Activated T-cell treated with anti-CD3 and anti-CD28 coated beads for 4 hours (primary cell): Measurements from ENCODE around the gene DMRT3.
"Not testable (repeated sequence)": the region's sequence is repeated elsewhere in the genome, so short reads cannot be mapped to it uniquely, and the experiment has no call there.

Experiments
- DNase-seq: peaks from one replicate; pipeline ENCODE4 v3.0.0-alpha.2; 2020

DMRT3 gene

DNA sequence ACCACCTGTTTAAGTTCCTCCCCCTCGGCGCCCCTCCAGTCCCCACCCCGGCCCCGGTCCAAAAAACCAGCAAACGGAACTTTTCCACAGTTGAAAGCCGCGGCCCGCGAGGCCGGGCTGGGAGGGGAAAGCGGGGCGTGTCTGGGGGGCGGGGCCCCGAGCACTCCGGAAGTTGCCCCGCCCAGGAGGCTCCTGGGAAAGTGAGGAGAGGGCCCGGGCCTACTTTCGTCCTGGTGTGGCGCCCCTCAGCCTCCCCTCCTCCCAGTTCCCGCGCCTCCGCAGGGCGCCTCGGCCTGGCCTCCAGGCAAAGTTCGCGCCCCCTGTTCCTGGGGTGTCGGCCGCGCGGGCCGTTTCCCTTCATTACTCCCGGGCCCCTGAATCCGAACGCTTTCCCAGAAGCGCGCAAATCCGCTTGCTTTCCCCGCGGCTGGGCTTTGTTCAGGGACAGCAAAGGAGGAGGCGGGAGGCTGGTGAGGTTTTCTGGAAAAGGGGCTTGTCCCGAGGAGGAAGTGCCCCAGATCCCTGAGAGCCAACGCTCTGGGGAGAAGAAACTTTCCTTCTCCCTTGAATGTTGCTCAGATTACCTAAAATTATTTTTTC lies 4.5 kb upstream of the DMRT3 start:
- no peak for DNase-seq

DNA sequence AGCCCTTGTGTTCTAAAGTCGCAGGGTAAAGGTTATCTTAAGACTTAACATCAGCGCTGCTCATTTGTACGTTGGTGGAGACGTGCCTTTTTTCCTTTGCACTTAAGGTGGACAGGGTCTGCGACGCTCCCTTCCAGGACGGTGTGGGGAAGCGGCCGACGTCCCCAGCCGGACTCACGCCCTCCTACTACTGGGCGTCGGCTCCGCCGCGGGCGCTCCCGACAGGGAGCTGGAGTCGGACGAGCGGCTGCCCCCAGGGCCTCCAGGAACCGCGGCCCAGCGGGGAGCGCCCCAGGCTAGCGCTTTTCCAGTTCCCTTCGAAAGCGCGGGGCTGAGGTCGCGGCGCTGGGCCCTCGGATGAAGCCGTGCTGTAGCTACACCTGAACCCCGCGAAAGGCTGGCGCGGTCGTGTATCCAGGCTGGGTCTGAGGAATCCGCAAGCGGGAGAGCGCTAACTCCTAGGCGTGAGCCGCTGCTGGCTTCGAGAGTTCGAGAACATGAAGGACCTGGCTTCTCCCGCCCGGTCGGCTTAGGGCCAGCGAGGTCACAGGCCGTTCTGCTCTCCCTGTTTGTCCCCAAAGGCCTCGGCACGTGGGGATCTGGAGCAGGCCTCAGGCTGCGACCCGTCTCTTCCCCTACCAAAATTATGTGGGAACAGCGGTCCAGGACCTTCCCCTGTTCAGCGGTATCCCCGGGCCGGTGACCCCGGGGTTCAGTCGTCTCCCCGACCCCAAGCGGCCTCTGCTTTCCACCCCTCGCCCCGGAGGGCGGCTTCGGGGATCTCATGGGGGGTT lies 3.8 kb upstream of the DMRT3 start:
- no peak for DNase-seq

DNA sequence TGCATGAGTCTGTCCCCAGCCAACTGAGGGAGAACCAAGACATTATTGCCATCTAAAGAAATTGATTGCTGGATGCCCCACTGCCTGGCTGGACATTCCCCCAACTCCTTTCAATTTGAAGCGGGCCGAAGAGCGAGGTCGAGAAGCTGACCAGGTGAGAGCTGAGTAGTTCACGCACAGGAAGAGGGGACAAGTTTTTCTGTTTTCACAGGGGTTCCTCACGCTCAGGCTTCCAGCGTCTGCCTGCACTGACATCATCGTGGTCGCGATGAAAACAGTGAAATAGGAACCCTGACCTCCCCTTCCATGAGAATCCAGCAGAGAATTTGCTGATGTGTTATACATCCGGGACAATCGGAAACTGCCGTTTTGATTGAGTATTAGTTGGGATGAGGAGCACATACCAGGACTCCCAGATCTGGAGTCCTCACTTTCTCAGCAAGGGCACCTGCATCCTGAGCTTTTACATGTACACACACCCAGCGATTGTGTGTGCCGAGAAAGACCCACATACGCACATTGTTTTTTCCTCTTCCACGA lies 3.1 kb upstream of the DMRT3 start:
- DNase-seq, result no peak

DNA sequence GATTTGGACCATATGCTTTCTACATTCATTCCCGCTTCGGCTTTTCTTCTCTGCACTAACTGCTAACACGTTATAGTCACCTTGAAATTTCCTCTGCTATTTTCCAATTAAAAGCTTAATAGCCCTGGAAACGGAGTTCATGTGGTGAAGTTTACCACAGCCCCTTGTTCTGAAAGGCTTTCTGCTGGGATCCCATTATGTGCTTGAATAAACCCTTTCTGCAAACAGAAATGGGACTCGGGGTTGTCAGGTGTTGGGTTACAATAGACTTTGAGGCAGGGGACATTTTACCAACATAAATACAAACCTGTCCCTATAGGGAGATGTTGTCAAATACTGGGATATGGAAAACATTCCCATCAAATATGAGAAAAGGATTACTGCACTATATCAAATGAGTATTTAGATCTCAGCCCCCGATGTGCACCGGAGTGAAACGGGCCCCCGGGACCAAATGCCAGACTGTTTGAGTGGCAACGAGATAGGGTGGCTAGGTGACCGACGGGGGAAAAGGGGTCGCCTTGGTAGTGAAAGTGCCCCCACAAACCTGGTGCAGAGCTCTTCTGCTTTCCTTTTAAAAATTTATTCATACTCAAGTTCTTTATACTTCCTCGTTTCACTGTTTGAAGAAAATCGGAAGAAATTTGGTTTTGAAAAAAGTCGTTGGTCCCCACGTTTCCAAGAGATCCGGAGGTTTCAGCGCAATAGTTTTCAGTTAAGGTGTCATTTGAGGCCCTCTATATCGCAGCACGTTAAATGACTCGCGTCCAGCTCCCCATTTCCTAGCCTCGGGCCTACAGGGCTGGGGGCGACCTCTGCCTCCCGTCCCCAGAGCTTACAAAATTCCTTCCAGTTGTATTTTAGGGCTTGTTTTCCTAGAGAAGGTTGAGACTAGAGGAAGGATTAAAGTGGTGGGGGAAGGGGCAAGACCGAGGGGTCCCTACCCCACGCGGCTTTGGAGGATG lies 2.1 kb upstream of the DMRT3 start:
- no peak for DNase-seq

DNA sequence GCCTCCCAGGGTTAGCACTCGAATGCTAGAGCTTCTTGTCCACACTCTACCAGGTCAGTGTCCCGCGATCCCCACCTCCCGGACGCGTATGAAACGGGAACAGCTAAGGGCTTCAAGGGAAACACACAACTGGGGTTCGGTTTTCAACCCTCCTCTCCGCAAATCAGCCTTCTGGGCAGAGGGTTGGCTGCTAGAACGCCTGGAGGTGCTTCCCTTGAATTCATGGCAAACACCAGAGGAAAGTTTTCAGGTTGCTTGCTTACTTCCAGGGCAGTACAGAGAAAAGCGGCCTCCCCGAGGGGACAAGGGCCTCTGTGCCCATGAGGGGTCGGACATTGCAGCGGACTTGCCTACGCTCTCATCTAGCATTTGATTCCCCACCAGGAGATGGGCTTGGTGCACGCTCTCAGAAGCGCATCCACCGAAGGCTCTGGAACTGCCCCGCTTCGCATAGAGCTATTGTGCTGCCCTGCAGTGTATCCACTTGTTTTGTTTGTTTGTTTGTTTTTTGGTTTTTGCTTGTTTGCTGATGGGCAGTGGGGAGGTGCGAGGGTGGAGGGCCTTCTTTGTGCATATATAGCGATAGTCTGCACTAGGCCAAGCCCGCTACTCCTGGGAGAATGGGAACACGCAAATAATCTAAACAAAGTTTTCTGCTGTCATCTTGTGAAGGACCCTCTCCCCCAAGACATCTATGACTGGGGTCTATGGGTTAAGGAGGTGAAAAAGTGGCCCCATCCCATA lies 1.3 kb upstream of the DMRT3 start:
- DNase-seq, result no peak

DNA sequence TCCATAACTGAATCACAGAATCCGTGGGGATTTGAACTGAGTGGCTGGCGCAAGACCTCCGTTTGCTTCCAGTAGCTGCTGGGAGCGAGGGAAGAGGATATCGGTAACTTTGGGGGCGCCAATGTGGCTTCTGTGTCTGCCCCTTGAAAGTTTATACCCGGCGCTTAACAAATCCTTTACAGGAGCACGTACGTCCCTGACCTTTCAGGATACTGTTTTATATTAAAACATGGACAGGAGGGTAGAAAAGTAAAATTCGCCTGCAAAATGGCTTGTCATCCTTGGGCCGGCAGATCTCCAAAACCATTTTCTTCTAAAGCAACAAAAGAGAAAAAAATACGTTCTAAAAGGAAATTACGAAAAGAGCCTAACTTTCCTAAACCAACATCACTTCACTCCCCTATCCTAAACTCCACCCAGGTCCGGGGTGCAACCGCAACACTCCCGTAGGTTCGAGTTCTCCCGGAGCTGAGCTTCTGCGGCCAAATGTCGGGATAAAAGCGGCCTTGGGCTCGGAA lies 656 bp upstream of the DMRT3 start:
- no peak for DNase-seq

DNA sequence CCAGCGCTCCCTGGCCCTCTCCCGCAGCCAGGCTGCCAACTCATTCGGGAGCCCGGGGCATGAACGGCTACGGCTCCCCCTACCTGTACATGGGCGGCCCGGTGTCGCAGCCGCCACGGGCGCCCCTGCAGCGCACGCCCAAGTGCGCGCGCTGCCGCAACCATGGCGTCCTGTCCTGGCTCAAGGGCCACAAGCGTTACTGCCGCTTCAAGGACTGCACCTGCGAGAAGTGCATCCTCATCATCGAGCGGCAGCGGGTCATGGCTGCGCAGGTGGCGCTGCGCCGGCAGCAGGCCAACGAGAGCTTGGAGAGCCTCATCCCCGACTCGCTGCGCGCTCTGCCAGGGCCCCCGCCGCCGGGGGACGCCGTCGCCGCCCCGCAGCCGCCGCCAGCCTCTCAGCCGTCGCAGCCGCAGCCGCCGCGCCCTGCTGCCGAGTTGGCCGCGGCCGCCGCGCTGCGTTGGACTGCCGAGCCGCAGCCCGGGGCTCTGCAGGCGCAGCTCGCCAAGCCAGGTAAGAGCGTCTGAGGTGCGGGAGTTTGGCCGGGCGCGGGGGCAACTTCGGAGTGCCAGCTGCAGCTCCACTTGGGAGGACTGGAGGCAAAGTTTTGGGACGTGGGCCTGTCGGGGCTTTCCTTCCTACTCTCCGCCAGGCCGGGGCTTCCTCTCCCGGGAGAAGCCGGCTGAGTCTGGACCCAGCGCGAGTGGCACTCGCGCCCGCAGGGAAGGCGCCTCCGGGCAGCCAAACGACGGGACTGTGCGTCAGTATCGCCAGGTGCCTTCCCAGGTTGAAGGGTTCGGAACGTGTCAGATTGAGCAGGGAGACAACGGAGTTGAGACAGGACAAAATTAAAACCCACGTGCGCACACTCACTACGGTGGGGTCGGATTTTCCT lies 735 bp downstream of the DMRT3 start:
- DNase-seq, result no peak

DNA sequence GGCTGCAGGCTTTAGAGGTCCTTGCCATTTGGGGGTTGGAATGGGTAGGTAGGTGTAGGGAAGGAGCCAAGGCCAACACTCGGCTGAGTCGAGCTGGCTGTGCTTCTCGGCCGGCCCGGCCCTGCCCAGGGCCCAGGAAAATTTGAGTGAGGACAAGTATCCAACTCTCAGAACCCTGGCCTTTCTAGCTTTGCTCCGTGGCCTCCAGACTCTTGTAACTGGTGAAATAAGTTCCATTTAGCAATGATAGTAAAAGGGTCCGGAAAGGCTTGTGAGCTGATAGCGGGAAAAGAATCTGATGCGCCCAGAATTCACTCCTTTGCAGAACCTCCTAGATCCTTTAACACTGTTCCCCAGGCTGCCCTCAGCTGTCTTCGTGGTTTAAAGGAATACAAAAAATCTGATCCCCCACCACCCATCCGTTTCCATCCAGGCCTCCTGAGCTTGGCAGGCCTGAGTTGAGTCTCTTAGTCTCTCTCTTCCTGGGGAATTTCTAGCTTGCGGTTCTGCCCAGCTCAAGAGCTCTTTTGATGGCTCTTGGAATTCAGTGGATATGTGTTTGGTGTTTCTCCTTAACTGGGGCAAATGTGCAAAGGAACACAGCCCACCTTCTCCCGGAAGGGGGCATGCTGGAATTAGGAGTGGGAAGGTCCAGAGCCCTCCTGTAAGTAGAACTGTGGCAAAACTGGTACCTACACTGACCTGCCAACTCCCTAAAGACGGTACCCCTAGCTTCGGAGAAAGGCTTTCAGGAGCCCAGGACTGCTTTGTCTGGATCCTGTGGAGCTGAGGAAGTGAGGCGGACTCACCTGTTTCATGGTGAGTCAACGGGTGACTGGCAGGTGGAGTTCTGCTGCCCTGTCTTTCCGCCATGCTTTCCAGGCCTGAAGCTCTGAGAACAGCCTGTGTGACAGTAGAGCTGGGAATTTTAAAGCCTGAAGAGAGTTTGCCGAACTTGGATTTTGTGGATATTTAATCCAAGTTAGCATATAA lies 1.7 kb downstream of the DMRT3 start:
- no peak for DNase-seq

DNA sequence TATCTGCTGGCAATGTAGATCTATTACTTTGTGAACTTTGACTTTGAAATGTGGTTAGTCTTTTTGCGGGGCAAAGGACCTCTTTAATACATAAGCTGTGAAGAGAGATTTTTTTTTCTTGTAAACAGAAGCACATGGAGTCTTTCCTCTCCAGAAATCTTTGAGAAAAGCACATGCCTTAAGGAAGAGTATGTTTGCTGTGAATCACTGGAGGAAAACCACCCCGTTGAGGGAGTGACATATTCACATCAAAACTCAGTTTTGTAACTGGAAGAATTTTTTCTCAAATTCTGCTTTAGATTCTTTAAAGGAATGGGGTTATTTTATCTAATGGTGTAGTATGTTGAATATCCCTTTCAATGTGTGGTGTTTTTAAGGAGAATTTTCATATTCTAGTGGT lies 3.5 kb downstream of the DMRT3 start:
- no peak for DNase-seq

DNA sequence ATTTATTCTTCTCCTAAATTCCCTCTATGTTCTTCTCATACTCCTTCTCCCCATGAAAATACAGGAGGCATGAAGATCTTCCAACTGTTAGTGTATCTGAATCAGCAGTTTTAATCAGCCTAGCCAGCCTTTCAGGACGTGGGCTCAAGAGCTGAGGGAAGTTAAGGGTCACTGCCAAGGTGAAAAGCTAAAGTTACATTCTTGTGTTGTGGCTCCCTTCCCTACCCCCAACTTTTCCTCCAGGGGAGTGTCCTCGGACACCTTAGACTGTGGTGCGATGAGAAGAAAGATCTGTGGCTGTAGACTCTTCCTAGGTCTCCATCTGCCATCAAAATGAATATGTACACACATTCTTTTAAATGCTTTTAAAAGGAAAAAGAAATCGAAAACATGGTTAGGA lies 4.2 kb downstream of the DMRT3 start:
- DNase-seq, result no peak

DNA sequence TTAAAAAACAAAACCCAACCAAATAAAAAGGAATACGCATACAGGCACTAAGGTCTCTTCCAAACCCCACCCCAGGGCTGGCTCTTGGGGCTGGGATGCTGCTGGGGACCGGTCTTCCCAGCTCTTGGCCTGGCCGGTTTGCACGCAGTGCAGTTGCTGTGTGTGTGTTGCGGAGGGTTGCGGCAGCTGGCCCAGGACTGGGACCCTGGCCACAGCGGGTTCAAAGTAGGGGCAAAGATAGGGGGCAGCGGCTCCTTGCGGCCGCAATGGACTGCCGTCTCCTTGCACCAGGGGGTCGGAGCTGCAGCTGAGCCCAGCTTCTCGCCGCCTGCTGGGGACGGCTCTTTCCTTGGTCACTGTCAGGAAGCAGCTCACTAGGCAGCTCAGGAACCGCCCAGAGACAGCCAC lies 5.0 kb downstream of the DMRT3 start:
- no peak for DNase-seq

DNA sequence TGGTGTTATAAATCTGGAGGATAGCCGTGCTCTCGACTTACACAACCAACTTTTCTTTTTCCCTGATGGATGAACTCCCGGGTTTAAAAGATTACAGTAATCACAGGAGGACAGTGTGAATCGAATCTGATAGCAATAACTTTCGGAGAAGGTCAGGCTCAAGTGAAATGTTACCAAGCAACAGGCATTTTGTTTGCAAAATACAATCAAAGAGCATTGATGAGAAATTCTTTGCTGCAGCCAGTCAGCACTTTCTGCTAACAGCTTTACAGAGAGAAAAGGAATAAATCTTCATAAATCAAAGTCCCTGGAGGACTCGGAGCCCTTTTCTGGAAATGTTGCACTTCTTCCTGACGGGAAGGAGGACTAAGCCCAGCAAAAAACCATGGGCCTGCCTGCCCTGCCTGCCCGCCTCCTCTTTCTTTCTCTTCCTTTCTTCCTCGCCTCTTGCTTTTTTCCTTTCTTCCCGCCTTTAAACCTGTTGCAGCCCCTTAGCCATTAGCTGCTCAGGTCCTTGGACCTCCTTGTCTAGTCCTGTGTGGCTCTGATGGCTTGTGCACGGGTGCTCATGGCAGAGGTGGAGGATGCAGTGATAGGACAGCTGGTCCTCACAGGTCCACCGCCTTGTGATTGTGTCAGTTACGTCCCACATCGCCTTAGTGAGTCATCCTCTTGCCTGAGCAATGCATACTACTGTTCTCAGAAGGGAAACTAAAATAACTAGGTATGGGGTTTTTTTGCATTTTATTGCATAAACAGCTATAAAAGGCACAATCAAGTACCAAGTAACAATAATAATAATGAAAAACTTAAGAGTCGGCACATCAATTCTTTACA lies 6.2 kb downstream of the DMRT3 start:
- DNase-seq, result no peak

DNA sequence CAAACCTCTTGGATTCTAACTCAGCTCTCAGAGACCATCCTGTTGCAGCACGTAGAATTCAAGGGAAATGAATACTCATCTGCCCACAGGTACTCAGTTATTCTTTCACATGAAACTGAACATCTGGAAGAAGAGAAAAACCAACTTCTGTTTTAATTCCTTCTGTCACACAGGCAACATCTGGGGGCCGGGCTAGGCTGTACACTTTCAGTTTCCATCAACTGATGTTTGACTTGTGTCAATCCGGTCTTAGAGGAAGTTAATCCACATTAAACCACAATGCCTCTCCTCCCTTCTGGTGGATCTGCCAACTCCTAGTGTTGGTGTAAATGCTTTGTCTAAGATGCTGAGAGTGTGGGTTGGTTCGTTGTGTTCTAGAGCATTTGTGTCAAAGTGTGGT lies 17.6 kb downstream of the DMRT3 start:
- DNase-seq, result no peak

DNA sequence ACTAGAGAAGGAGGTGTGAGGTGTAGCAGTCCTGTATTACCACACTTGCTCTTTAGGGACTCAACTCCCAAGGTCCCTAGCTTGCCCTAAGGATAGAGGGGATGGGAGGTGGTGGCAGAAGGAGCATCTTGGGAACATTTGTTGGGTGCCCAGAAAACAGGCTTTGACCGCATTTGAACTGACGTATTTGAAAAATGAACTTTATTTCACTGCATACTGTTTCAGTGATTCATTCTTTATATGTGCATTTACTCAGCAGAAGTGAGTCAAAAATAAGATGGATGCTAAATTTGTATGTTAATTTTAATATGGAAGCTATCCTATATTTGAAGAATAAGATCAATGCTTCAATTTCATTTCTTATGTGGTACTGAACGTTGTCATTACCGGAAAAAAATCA lies 18.7 kb downstream of the DMRT3 start:
- DNase-seq, result no peak

DNA sequence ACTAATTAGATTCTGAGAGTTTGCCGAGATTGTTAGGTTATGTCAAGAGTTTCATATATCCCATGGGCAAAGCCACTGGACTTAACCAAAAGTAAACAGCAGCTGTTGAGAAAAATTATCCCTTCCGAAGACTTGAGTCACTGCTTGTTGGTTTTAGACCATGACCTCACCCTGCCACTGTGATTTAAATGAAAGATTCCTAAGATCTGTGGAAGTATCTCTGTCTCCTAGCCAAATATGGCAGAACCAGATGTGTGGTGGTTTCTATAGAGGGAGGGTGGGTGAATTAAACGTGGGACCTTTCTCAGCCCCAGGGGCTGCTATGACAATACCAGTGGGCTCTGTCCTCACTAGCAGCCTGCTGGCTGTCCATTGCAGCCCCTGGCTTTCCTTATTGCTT lies 19.3 kb downstream of the DMRT3 start:
- DNase-seq, result no peak

DNA sequence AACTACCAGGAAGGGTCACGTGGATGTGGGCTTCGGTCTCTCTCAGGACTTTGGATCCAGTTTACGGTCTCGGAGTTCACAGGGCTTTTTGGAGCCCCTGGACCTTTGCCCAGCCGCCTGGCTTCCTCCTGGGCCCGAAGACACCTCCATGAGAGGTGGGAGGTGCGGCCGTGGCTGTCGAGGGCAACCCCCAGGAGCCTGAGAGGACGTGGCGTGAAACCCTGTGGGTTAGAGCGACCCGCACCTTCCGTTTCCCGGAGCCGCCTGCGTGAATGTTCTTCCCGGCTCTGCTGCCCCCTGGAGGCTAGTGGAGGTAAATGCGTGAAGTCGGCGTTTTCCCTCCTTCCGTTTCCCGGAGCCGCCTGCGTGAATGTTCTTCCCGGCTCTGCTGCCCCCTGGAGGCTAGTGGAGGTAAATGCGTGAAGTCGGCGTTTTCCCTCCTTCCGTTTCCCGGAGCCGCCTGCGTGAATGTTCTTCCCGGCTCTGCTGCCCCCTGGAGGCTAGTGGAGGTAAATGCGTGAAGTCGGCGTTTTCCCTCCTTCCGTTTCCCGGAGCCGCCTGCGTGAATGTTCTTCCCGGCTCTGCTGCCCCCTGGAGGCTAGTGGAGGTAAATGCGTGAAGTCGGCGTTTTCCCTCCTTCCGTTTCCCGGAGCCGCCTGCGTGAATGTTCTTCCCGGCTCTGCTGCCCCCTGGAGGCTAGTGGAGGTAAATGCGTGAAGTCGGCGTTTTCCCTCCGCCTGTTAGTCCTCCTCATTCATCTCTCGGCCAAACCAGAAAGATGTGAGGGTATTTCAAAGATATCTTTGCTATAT lies 22.1 kb downstream of the DMRT3 start:
- DNase-seq, result not testable (repeated sequence)

DNA sequence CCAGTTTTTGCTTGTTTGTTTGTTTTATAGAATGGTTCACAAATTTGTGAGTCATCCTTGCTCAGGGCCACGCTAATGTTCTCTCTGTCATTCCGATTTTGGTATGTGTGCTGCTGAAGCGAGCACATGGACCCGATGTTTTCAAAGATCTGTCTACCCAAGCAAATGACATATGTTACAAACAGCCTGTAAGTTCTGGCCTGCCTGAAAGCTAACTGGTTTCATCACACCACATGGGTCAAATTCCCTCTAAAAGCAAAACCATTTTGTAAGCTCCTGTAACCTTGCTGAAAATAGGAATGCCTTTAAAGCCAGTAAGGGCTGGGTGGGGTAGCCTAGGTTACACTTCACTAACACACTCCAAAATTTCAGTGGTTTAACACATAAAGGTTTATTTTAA lies 25.4 kb downstream of the DMRT3 start:
- no peak for DNase-seq

DNA sequence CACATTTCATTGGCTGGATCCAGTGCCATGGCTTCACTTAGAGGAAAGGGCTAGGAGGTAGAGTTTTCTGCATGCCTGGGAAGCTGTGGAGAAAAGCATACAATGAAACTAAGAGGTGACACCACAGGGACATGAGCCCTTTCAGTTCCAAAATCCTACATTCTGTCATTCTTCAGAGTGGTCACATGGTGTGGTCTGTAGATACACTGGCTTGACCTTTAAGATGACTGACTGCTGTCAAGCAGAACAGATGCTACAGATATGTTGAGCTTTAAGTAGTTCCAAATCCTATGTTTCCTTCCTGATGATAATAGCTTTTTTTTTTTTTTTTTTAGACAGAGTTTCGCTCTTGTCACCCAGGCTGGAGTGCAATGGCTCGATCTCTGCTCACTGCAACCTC lies 26.2 kb downstream of the DMRT3 start:
- no peak for DNase-seq
